IPS DF 6.9 (cell line): ENCODE data around the gene CNTN5.
"Not testable (repeated sequence)": the region's sequence is repeated elsewhere in the genome, so short reads cannot be mapped to it uniquely, and the experiment has no call there.

ENCODE experiments used
- DNase-seq: peaks from one replicate; pipeline ENCODE4 v3.0.0-alpha.2; 2013; ENCODE audit warnings: low read depth, low spot score
- H3K27ac ChIP-seq: one replicate; pipeline ENCODE4 v1.5.1; 2013; ENCODE audit warnings: low read length, control low read depth
- H3K27me3 ChIP-seq: 2 replicates; pipeline ENCODE4 v1.6.1; 2013; ENCODE audit warnings: mild to moderate bottlenecking, low read length; ENCODE audit not compliant: control insufficient read depth, insufficient read depth
- H3K36me3 ChIP-seq: 2 replicates; pipeline ENCODE4 v1.6.1; 2013; ENCODE audit warnings: low read length; ENCODE audit not compliant: control insufficient read depth, insufficient read depth
- H3K4me1 ChIP-seq: 2 replicates; pipeline ENCODE4 v1.6.1; 2013; ENCODE audit warnings: low read length; ENCODE audit not compliant: control insufficient read depth, insufficient read depth
- H3K4me3 ChIP-seq: 2 replicates; pipeline ENCODE4 v1.5.1; 2013; ENCODE audit warnings: mild to moderate bottlenecking, low read length
- H3K9me3 ChIP-seq: 2 replicates; pipeline ENCODE4 v1.6.1; 2013; ENCODE audit warnings: low read length, inconsistent platforms; ENCODE audit not compliant: control insufficient read depth, insufficient read depth
- WGBS: extraction: QIAGEN DNeasy Blood & Tissue Kit; methylation state at CpG from one replicate; pipeline ENCODE4 v1.1.7; 2013; ENCODE audit warnings: mixed read lengths, missing lambda C conversion rate; ENCODE audit not compliant: insufficient read length, insufficient coverage; 5-methylcytosine and 5-hydroxymethylcytosine counted together

The CNTN5 gene

DNA sequence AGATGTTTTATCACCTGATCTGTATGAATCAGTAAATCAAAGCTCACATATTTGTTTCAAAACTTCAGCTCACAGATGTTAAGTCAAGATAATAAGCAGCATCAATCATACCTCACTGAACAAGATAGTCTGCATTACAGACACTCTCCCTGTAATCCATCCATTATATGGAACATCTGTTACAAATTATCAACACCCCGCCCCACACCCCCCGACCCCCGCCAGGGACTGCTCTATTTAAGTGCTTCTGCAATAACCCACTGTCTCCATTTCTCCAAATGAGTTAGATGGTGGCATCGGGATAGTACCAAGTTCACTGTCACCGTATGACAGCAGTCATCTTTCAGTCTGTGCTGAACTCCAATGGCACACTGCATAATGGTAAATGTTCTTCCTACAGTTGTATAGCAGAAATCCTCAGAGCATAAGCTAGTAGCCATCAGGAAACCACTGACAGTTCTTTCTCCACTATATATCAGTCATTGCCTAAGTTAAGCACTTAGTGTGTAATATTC lies 1219.3 kb downstream of the CNTN5 start:
- Histone ChIP-seq H3K27ac (no peak overlapping the region), H3K36me3 (no peaks in the 10 kb centered on the region), H3K9me3 (no peaks in the 10 kb centered on the region), H3K27me3 (no peaks in the 10 kb centered on the region), H3K4me1 (no peaks in the 10 kb centered on the region), H3K4me3 (no peak overlapping the region)
- no peak for DNase-seq
- WGBS: no CpG with 5 or more reads among the region's 5 CpGs

DNA sequence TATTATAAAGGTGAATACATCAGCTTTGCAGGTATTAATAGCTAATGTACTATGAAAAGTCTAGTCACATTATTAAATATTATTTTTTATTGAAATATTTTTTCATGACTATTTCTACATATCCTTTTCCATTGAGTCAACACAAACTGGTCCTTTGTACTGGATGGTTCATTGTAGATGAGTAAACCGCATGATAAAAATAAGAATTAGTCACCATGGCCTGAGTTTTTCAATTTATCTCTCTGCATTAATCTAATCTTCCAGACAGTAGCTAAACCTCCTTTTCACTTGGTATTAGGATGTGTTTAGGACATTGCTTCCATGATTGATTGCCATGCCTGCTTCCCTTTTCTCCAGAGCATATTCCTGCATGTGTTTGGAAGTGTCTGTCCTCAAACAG lies 1227.0 kb downstream of the CNTN5 start:
- Histone ChIP-seq H3K9me3 (no peaks in the 10 kb centered on the region), H3K4me3 (no peak overlapping the region), H3K27me3 (no peaks in the 10 kb centered on the region), H3K36me3 (no peaks in the 10 kb centered on the region), H3K27ac (no peak overlapping the region), H3K4me1 (no peaks in the 10 kb centered on the region)
- no peak for DNase-seq
- no CpG with 5 or more reads among the region's 1 CpG for WGBS

DNA sequence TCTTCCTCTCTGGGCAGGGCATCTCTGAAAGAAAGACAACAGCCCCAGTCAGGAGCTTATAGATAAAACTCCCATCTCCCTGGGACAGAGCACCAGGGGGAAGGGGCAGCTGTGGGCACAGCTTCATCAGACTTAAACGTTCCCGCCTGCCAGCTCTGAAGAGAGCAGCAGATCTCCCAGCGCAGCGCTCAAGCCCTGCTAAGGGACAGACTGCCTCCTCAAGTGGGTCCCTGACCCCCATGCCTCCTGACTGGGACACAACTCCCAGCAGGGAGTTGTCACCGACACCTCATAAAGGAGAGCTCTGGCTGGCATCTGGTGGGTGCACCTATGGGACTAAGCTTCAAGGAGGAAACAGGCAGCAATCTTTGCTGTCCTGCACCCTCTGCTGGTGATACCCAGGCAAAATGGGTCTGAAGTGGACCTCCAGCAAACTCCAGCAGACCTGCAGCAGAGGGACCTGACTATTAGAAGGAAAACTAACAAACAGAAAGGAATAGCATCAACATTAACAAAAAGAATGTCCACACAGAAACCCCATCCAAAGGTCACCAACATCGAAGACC lies 1236.6 kb downstream of the CNTN5 start:
- not testable (repeated sequence) for H3K9me3 ChIP-seq, H3K27ac ChIP-seq, H3K27me3 ChIP-seq, H3K36me3 ChIP-seq, H3K4me3 ChIP-seq, H3K4me1 ChIP-seq, DNase-seq
- WGBS: no CpG with 5 or more reads among the region's 6 CpGs

DNA sequence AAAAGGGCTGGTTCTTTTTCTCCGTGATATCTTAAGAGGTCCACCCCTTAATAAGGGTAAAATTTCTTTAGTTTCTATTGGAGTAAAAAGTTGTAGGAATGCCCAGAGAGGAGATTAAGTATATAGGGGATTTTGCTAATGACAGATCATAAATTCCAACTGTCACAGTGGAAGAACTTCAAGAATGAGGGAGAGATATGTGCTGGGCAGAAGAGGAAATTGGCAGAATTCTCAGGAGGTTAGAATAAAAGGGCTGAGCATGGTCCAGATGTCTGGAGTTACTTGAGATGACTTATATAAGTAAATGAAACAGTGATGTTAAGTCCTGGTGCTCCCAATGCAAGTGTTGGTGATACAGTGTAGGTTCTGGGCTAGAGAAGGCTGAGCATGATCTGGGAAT lies 1248.8 kb downstream of the CNTN5 start:
- no peak for DNase-seq
- H3K36me3 ChIP-seq: no peaks in the 10 kb centered on the region
- H3K9me3 ChIP-seq: no peaks in the 10 kb centered on the region
- no peak overlapping the region for H3K4me3 ChIP-seq
- H3K4me1 ChIP-seq: no peaks in the 10 kb centered on the region
- no peaks in the 10 kb centered on the region for H3K27me3 ChIP-seq
- WGBS: no CpG with 5 or more reads among the region's 1 CpG
- H3K27ac ChIP-seq: no peak overlapping the region

DNA sequence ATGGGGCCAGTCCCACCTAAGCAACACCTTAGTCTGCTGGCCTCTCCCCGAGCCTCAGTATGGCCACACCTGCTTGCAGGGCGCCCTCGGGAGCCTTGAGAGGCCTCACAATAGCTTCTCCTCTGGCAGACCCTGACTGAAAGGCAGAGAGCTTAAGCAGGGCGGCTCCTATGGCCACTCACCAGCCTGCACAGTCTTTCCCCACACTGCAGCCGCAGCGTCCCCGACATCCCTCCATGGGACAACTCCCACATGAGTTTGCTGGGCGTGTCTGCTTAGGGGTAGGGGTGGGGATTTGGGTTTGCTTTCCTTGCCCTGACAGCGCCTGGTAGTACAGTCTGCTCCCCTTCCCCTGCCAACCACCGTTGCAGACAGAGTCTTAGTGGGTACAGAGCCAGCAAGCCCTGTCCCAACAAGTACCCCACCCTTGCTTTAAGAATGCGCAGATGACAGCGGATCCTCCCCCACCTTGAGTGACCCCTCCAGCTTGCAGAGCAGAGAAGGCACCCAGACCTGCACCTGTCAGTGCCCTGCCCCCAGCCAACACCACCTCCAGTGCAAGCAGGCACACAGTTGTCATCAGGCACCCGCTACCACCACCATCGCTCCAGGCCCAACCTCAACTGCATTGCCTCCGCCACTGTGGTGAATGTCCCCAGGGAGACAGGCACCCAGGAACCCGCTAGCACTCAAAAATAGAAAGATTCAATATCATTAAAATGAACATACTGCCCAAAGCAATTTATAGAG lies 1252.5 kb downstream of the CNTN5 start:
- no peak overlapping the region for H3K4me3 ChIP-seq
- H3K9me3 ChIP-seq: no peaks in the 10 kb centered on the region
- H3K27me3 ChIP-seq: no peaks in the 10 kb centered on the region
- H3K27ac ChIP-seq: no peak overlapping the region
- no peaks in the 10 kb centered on the region for H3K36me3 ChIP-seq
- WGBS: no CpG with 5 or more reads among the region's 16 CpGs
- H3K4me1 ChIP-seq: no peaks in the 10 kb centered on the region
- no peak for DNase-seq

DNA sequence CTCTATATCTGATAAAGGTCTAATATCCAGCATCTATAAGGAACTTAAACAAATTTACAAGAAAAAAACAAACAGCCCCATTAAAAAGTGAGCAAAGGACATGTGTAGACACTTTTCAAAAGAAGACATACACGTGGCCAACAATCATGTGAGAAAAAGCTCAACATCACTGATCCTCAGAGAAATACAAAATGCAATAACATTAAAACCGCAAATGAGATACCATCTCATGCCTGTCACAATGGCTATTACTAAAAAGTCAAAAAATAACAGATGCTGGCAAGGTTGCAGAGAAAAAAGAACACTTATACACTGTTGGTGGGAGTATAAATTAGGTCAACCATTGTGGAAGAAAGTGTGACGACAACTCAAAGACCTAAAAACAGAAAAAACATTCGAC lies 1253.7 kb downstream of the CNTN5 start:
- no CpG with 5 or more reads among the region's 4 CpGs for WGBS
- H3K27ac ChIP-seq, DNase-seq, H3K27me3 ChIP-seq, H3K9me3 ChIP-seq, H3K36me3 ChIP-seq, H3K4me1 ChIP-seq, H3K4me3 ChIP-seq: not testable (repeated sequence)

DNA sequence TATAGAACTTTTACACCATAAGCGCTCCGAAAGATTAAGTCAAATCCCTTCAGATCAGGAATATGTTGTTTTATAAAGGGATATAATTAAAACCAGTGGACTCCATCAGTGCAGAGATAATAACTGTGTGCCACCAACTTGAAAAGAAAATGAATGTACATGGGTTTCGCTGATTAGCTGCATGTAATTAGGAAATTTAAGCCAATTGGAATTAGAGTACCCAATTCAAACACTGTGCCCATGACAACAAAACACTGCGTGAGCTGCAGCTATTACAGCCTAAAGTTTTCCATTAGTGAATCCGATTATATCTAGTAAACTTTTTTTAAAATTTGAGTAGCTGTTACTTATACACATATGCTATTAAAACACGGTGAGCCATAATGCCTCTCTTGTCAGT lies 1274.0 kb downstream of the CNTN5 start:
- no peak overlapping the region for H3K27ac ChIP-seq
- H3K4me1 ChIP-seq: no peaks in the 10 kb centered on the region
- DNase-seq: no peak
- WGBS: no CpG with 5 or more reads among the region's 6 CpGs
- H3K4me3 ChIP-seq: no peak overlapping the region
- no peaks in the 10 kb centered on the region for H3K36me3 ChIP-seq
- no peaks in the 10 kb centered on the region for H3K9me3 ChIP-seq
- H3K27me3 ChIP-seq: no peaks in the 10 kb centered on the region

DNA sequence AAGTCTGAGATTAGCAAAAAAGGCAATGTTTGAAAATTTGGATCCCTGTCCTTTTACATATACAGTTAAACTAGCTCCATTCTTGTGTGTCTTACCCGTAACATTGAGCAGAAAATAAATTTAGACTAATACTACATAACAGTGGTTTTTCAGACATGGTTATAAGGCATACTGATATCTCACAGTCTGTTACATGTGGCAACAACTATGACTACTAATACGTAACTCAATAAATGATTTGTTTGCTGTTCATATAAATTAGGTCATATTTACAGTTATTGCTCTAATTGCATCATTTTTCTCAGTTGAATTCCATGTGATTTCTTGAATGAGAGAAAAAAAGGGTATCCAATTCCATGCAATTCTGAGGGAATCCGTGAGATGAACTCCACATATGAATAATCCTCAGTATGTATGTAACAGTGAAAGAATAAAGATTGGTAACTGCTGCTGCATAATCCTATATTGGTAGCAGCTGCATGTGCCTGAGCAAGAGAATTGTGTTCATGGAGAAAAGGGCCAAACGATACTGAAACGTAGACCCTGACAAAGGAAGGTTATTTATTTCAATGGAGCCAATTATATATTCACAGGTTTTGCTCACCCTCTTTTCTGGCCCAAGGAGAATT lies 1275.4 kb downstream of the CNTN5 start:
- DNase-seq: no peak
- Histone ChIP-seq H3K9me3 (no peaks in the 10 kb centered on the region), H3K4me3 (no peak overlapping the region), H3K27ac (no peak overlapping the region), H3K4me1 (no peaks in the 10 kb centered on the region), H3K36me3 (no peaks in the 10 kb centered on the region), H3K27me3 (no peaks in the 10 kb centered on the region)
- no CpG with 5 or more reads among the region's 5 CpGs for WGBS

DNA sequence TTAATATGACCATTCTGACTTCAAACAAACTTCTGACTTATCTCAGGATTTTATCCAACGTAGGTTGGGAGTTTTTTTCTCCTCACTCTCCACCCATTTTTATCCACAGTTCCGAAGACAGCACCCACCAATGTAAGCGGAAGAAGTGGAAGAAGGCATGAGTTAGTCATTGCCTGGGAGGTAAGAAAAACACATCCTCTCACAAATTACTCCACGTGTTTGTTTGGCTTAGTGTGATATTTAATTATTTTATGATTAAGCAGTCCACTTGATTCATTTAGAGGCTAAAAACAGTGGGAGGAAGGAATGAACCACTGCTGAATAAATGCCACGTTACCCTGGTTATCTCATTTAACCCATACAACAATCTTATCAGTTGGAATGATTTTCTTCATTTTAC lies 1276.8 kb downstream of the CNTN5 start:
- Histone ChIP-seq H3K9me3 (no peaks in the 10 kb centered on the region), H3K4me1 (no peaks in the 10 kb centered on the region), H3K4me3 (no peak overlapping the region), H3K36me3 (no peaks in the 10 kb centered on the region), H3K27ac (no peak overlapping the region), H3K27me3 (no peaks in the 10 kb centered on the region)
- no CpG with 5 or more reads among the region's 5 CpGs for WGBS
- DNase-seq: no peak

DNA sequence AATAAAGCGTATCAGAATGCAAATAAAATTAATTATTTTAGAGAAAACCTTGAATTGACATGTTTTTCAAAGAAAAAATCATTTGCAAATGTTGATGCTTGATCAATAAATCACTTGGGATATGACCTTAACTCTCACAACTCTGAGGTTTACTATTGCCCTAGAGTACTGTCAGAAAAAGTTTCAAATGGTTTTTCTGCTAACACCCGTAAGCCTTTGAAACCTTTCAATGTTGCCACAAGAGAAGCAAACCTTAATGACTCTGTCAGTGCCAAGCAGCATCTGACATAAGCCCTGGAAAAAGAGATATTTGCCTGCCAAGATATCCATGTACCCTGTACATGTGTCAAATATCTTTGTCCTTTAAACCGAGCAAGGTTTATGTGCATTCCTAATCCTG lies 1282.1 kb downstream of the CNTN5 start:
- Histone ChIP-seq H3K4me3 (no peak overlapping the region), H3K27me3 (no peaks in the 10 kb centered on the region), H3K9me3 (no peaks in the 10 kb centered on the region), H3K36me3 (no peaks in the 10 kb centered on the region), H3K27ac (no peak overlapping the region), H3K4me1 (no peaks in the 10 kb centered on the region)
- WGBS: no CpG with 5 or more reads among the region's 3 CpGs
- DNase-seq: no peak
